HepG2 (cell line): ENCODE results near the gene CPLX1. TPM values are rescaled to one million over a fixed set of nuclear protein-coding genes. Genes with fewer than 3 reads are reported as not detected.
A peak's percentile ranks its signal among the peaks of the same experiment; 100 is the strongest.

Source experiments
- ATAC-seq: fragments of 200-7000 bp; cut with Tn5 transposase; 3 replicates; pipeline ENCODE4 v1.9.1; 2020; ENCODE audit warnings: mild to moderate bottlenecking, moderate library complexity
- BruUV-seq: library from RNA; stranded (reverse); fragments of 400-500 nt; replicated peaks from 2 replicates; lab custom pipeline; 2021; lab: Mats Ljungman, UMichigan
- CTCF ChIA-PET: fragments of 300-600 bp; formaldehyde crosslinking; extraction: SDS; loops from one replicate; lab custom pipeline; 2021; ENCODE audit warnings: low total read pairs, inconsistent platforms, low intra/inter-chr PET ratio; lab: Yijun Ruan, JAX
- POLR2A ChIA-PET: fragments of 350-600 bp; sonication (Branson Sonifier 250); formaldehyde crosslinking; loops from one replicate; lab custom pipeline; 2020; ENCODE audit warnings: antibody characterized with exemption, inconsistent platforms; lab: Yijun Ruan, JAX
- DNase-seq: peaks from one replicate; pipeline ENCODE4 v3.0.0-alpha.2; 2015; ENCODE audit warnings: low spot score
- FAIRE-seq: peaks from 3 replicates; lab custom pipeline; 2011; peaks lifted over from hg19 to GRCh38; lab: Jason Lieb, UNC
- H2AFZ ChIP-seq: one replicate; pipeline ENCODE4 v1.6.1; 2011; ENCODE audit warnings: low read length, inconsistent platforms
- H3K27ac ChIP-seq: fragments of 300-600 bp; 3 replicates; pipeline ENCODE4 v1.8.0; 2011; ENCODE audit warnings: mixed run types, mild to moderate bottlenecking, mixed read lengths, low read length, inconsistent platforms; ENCODE audit not compliant: insufficient read depth; ENCODE audit errors: extremely low read length
- H3K27me3 ChIP-seq, 2 experiments: fragments of 200-600 bp in 1 of 2; 2 replicates in 1 of 2; 3 replicates in 1 of 2; pipeline versions ENCODE4 v1.6.0 to v1.8.0; 2011; ENCODE audit warnings: low read length in 2 of 2, mild to moderate bottlenecking in 2 of 2, moderate library complexity in 2 of 2, inconsistent platforms in 1 of 2; ENCODE audit not compliant: insufficient read depth in 2 of 2, control insufficient read depth in 1 of 2
- H3K36me3 ChIP-seq, 2 experiments: fragments of 200-600 bp in 1 of 2; replicated peaks in 1 of 2; 2 replicates in 1 of 2; 3 replicates in 1 of 2; pipeline versions ENCODE4 v1.5.1 to v1.8.0; 2011; ENCODE audit warnings: low read length in 2 of 2, inconsistent platforms in 1 of 2; ENCODE audit not compliant: insufficient read depth in 2 of 2, control insufficient read depth in 1 of 2
- H3K4me1 ChIP-seq: 2 replicates; pipeline ENCODE4 v1.5.1; 2012; ENCODE audit warnings: low read length, inconsistent platforms; ENCODE audit not compliant: insufficient read depth
- H3K4me2 ChIP-seq: 2 replicates; pipeline ENCODE4 v1.6.0; 2011; ENCODE audit warnings: low read depth, low read length, inconsistent platforms
- H3K4me3 ChIP-seq, 3 experiments: fragments of 200-600 bp in 1 of 3; sonication (generic), shearing (Covaris generic) in 1 of 3; replicated peaks in 1 of 3; 2 replicates each; pipeline ENCODE4 v1.5.1; 2011 to 2016; ENCODE audit warnings: low read length in 3 of 3, inconsistent platforms in 2 of 3, low read depth in 2 of 3, mild to moderate bottlenecking in 2 of 3, control low read depth in 1 of 3, mixed read lengths in 1 of 3; ENCODE audit not compliant: insufficient read depth in 1 of 3
- H3K79me2 ChIP-seq: one replicate; pipeline ENCODE4 v1.6.1; 2011; ENCODE audit warnings: low read length, inconsistent platforms; ENCODE audit not compliant: insufficient read depth
- H3K9ac ChIP-seq: 2 replicates; pipeline ENCODE4 v1.6.0; 2011; ENCODE audit warnings: mild to moderate bottlenecking, low read depth, low read length, inconsistent platforms; ENCODE audit not compliant: insufficient read depth
- H3K9me3 ChIP-seq: 2 replicates; pipeline ENCODE4 v1.5.1; 2012; ENCODE audit warnings: mild to moderate bottlenecking, low read length
- H4K20me1 ChIP-seq: 2 replicates; pipeline ENCODE4 v1.6.0; 2011; ENCODE audit warnings: inconsistent platforms, mild to moderate bottlenecking, low read length, moderate library complexity; ENCODE audit not compliant: insufficient read depth
- ATF4 ChIP-seq, 2 experiments: fragments of 450-650 bp in 1 of 2; sonication (generic) in 1 of 2; formaldehyde crosslinking; IDR thresholded peaks; 2 replicates each; pipeline versions ENCODE4 v1.5.0 to v1.8.0; 2020 to 2022; ENCODE audit warnings: mild to moderate bottlenecking in 1 of 2, missing genetic modification reagents in 1 of 2
- FOXK1 ChIP-seq: sonication (generic); formaldehyde crosslinking; IDR thresholded peaks from 2 replicates; pipeline ENCODE4 v1.4.0; 2020; ENCODE audit warnings: low read depth, missing genetic modification reagents, borderline replicate concordance
- GMEB1 ChIP-seq: sonication (generic); formaldehyde crosslinking; IDR thresholded peaks from 2 replicates; pipeline ENCODE4 v1.5.1; 2020; ENCODE audit warnings: missing genetic modification reagents, mild to moderate bottlenecking, borderline replicate concordance
- HDAC6 ChIP-seq: fragments of 200-600 bp; sonication (generic); IDR thresholded peaks from 2 replicates; pipeline ENCODE4 v1.7.0; 2017; ENCODE audit warnings: mild to moderate bottlenecking, antibody characterized with exemption, low read length, low read depth
- HNRNPUL1 ChIP-seq: fragments of 200-400 bp; formaldehyde crosslinking; IDR thresholded peaks from 2 replicates; pipeline ENCODE4 v1.6.1; 2017; ENCODE audit warnings: low read depth, mild to moderate bottlenecking, low read length, moderate library complexity
- POLR2AphosphoS2 ChIP-seq: IDR thresholded peaks from 2 replicates; pipeline ENCODE4 v1.6.1; 2011; ENCODE audit warnings: low read depth, low read length, improper control_type of control experiment
- RBAK ChIP-seq: sonication (generic); formaldehyde crosslinking; IDR thresholded peaks from 2 replicates; pipeline ENCODE4 v1.5.1; 2020; ENCODE audit warnings: mild to moderate bottlenecking, missing genetic modification reagents
- REPIN1 ChIP-seq: sonication (generic); formaldehyde crosslinking; IDR thresholded peaks from 2 replicates; pipeline ENCODE4 v1.8.0; 2022; ENCODE audit warnings: missing genetic modification reagents, low read depth, mild to moderate bottlenecking, borderline replicate concordance
- SYNCRIP ChIP-seq: fragments of 200-400 bp; formaldehyde crosslinking; IDR thresholded peaks from 2 replicates; pipeline ENCODE4 v1.6.1; 2018; ENCODE audit warnings: mild to moderate bottlenecking, low read depth, low read length; ENCODE audit not compliant: insufficient read depth
- ZBTB38 ChIP-seq: sonication (generic); formaldehyde crosslinking; IDR thresholded peaks from 2 replicates; pipeline ENCODE4 v1.5.1; 2020; ENCODE audit warnings: mild to moderate bottlenecking, missing genetic modification reagents
- ZNF430 ChIP-seq: sonication (generic); formaldehyde crosslinking; IDR thresholded peaks from 2 replicates; pipeline ENCODE4 v1.9.0; 2021; ENCODE audit warnings: mild to moderate bottlenecking, missing genetic modification reagents
- ZNF468 ChIP-seq: sonication (generic); formaldehyde crosslinking; IDR thresholded peaks from 2 replicates; pipeline ENCODE4 v1.8.0; 2022; ENCODE audit warnings: mild to moderate bottlenecking, moderate library complexity, missing genetic modification reagents
- ZNF816 ChIP-seq: sonication (generic); formaldehyde crosslinking; IDR thresholded peaks from 2 replicates; pipeline ENCODE4 v1.8.0; 2022; ENCODE audit warnings: missing genetic modification reagents, mild to moderate bottlenecking, borderline replicate concordance
- WGBS: methylation state at CpG from one replicate; pipeline ENCODE4 v1.1.6; 2017; ENCODE audit warnings: low lambda C conversion rate; 5-methylcytosine and 5-hydroxymethylcytosine counted together
- in situ Hi-C: cut with HindIII; loops from 2 replicates; pipeline ENCODE4 v1.10.0; 2017; ENCODE audit warnings: low pct_unique_long_range_greater_than_20kb; ENCODE audit not compliant: extremely low pct_ligation_motif_present
- intact Hi-C: fragments of 100-400 bp; cut with micrococcal nuclease; formaldehyde crosslinking; loops from one replicate; pipeline ENCODE4 v1.10.0; 2022; ENCODE audit not compliant: unreplicated experiment
- polyA plus RNA-seq, 8 experiments: library from polyadenylated mRNA; depleted of rRNA in 3 of 8; stranded (reverse) in 7 of 8; unstranded in 1 of 8; fragments of >200 nt; fragmentation: Illumina TruSeq in 4 of 8; extraction: Trizol in 4 of 8; gene quantifications; 2 replicates each; pipeline versions ENCODE4 v1.2.1 to v1.2.3, GENCODE V29; 2011 to 2016; ENCODE audit warnings: low read depth in 4 of 8, missing spikeins in 1 of 8, mixed read lengths in 1 of 8; ENCODE audit not compliant: insufficient read depth in 1 of 8
- total RNA-seq, 5 experiments: library from RNA; depleted of rRNA; stranded (reverse); fragments of >200 nt; fragmentation: Illumina TruSeq; extraction: Trizol; gene quantifications; 2 replicates each; pipeline ENCODE4 v1.2.3, GENCODE V29; 2016; ENCODE audit warnings: low read depth in 1 of 5

CPLX1 gene
- total and polyA plus RNA-seq, 2 of the 13 experiments (the other 11 are each of a cell fraction or from before 2014, with no cell fraction given) = 0.18 TPM

GRCh38 chr4:793941-794621, 31.8 kb downstream of the CPLX1 start (continued):
- TF ChIP-seq HNRNPUL1 = no peak
- TF ChIP-seq ZNF816 (CRISPR knock-in tag) = no peak
- no peak for TF ChIP-seq SYNCRIP
- TF ChIP-seq ZNF430 (CRISPR knock-in tag) = no peak

DNA sequence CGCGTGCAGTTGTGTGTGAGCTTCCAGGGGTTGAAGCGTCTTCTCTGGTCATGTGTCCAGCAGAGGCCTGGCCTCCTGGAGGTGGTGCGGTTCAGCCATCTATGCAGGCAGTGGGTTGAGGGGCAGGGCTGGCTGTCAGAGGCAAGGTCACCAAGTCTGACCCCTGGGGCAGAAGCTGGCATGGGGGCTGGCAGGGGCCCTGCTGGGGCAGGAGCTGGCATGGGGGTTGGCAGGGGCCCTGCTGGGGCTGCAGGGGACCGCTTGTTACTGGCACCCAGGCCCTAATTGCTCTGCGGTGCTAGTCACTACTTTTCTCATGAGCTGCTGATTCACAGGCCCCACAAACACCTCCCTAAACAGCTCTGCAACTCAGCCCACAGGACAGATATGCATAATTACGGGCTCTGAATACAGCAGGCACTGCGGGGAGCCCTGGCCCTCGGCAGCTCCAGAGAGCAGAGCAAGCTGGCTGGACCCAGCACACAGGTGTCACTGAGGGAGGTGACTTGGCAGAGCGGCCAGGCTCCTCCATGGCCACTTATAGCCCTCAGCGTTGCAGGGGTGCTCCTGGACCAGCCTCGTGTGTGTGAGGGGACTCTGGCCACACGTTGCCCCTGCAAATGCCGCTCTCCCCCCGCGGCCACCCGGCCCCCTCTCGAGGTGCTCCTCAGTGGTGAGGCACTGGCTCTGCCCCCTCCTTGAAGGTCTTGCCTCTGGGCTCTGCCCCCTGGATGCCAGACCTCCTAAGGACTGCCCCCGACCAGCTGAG, 32.7 kb downstream of the CPLX1 start:
- no CpG with 5 or more reads among the region's 19 CpGs for WGBS
- Histone ChIP-seq H3K9me3 (no peaks in the 10 kb centered on the region), H3K4me1 (peaks cover 15% of the 10 kb centered on the region), H3K27me3 (peaks cover 20 to 83% of the 10 kb centered on the region in 2 experiments), H4K20me1 (no peaks in the 10 kb centered on the region), H3K4me3 (no peak overlapping the region), H3K79me2 (no peaks in the 10 kb centered on the region), H3K4me2 (no peak overlapping the region), H2AFZ (no peak overlapping the region), H3K36me3 (no peaks in the 10 kb centered on the region), H3K9ac (no peak overlapping the region), H3K27ac (no peak overlapping the region)
- intact Hi-C loops (no loop called here), in situ Hi-C loops (no loop called here)
- POLR2A ChIA-PET = interaction anchor here (3.4 kb wide), 1 partner anchor 11 kb away, joined by 27 read pairs; no protein-coding TSS in a partner anchor
- FAIRE-seq = no peak
- ATAC-seq = peak; percentile 6; the same call in 1 of the 3 replicates
- CTCF ChIA-PET = no interaction called here
- no peak for DNase-seq
- BruUV-seq = no TSS peak
- TF ChIP-seq ZBTB38 (CRISPR knock-in tag) (no peak), ATF4 (CRISPR knock-in tag; IDR thresholded peaks at IDR 0.05) (no peak), GMEB1 (CRISPR knock-in tag) (no peak), RBAK (CRISPR knock-in tag) (no peak), HDAC6 (no peak), POLR2AphosphoS2 (no peak), REPIN1 (CRISPR knock-in tag) (no peak), FOXK1 (CRISPR knock-in tag) (no peak), ZNF468 (CRISPR knock-in tag) (no peak)
